Measurements from ENCODE around the gene TEDC1.

- TF ChIP-seq CTCF (conservative IDR thresholded peaks at IDR 0.05; ENCODE audit: low read depth, low read length) (peak; percentile 73), EZH2 (IDR thresholded peaks at IDR 0.05; ENCODE audit: borderline replicate concordance, low read depth, low read length, poor library complexity, severe bottlenecking) (no peak)
These were observed 37.0 kb downstream of the TEDC1 start for GRCh38 chr14:105527826-105528585.
